GM23338 (cell line): ENCODE measurements around the gene CIAPIN1. TPM values are rescaled to one million over a fixed set of nuclear protein-coding genes. Genes with fewer than 3 reads are reported as not detected.

Source experiments
- ATAC-seq: fragments of 200-7000 bp; cut with Tn5 transposase; 3 replicates; pipeline ENCODE4 v1.9.1; 2020
- DNase-seq: peaks from one replicate; pipeline ENCODE4 v3.0.0-alpha.2; 2015; ENCODE audit warnings: low spot score
- H2AFZ ChIP-seq: fragments of 200-600 bp; sonication (generic); 2 replicates; pipeline ENCODE4 v1.8.0; 2016; ENCODE audit warnings: antibody characterized with exemption, mild to moderate bottlenecking, moderate library complexity
- H3F3A ChIP-seq: fragments of 200-600 bp; sonication (generic); replicated peaks from 2 replicates; pipeline ENCODE4 v1.8.0; 2017; ENCODE audit warnings: antibody characterized with exemption, mixed run types, low read depth
- H3K27ac ChIP-seq: fragments of 200-600 bp; sonication (generic); 2 replicates; pipeline ENCODE4 v1.6.1; 2016; ENCODE audit warnings: low read depth
- H3K27me3 ChIP-seq: fragments of 200-600 bp; sonication (generic); 2 replicates; pipeline ENCODE4 v1.8.0; 2016; ENCODE audit warnings: mild to moderate bottlenecking, mixed run types, moderate library complexity; ENCODE audit not compliant: insufficient read depth
- H3K36me3 ChIP-seq: fragments of 200-600 bp; sonication (generic); 2 replicates; pipeline ENCODE4 v1.8.0; 2016; ENCODE audit warnings: mild to moderate bottlenecking; ENCODE audit not compliant: insufficient read depth
- H3K4me1 ChIP-seq: fragments of 200-600 bp; sonication (generic); 2 replicates; pipeline ENCODE4 v1.8.0; 2016; ENCODE audit warnings: mild to moderate bottlenecking, moderate library complexity; ENCODE audit not compliant: insufficient read depth
- H3K4me2 ChIP-seq: fragments of 200-600 bp; sonication (generic); 2 replicates; pipeline ENCODE4 v1.7.1; 2017; ENCODE audit warnings: mixed run types
- H3K4me3 ChIP-seq: fragments of 200-600 bp; sonication (generic); 2 replicates; pipeline ENCODE4 v1.6.1; 2016; ENCODE audit warnings: mixed run types
- H3K79me2 ChIP-seq: fragments of 200-600 bp; sonication (generic); replicated peaks from 2 replicates; pipeline ENCODE4 v1.8.0; 2017; ENCODE audit warnings: mild to moderate bottlenecking; ENCODE audit not compliant: insufficient read depth
- H3K9me2 ChIP-seq: fragments of 200-600 bp; sonication (generic); 2 replicates; pipeline ENCODE4 v1.8.0; 2017; ENCODE audit not compliant: insufficient read depth
- H4K20me1 ChIP-seq: fragments of 200-600 bp; sonication (generic); replicated peaks from 2 replicates; pipeline ENCODE4 v1.8.0; 2017; ENCODE audit warnings: mild to moderate bottlenecking; ENCODE audit not compliant: insufficient read depth
- H3K27ac Mint-ChIP-seq: 2 replicates; pipeline ENCODE4 v1.8.0; 2020; ENCODE audit warnings: inconsistent platforms, mild to moderate bottlenecking, moderate library complexity, mixed read lengths
- H3K27me3 Mint-ChIP-seq: 3 replicates; pipeline ENCODE4 v1.8.0; 2022; ENCODE audit warnings: low read depth, mild to moderate bottlenecking, moderate library complexity, mixed read lengths, inconsistent platforms; ENCODE audit not compliant: insufficient read depth, poor library complexity
- H3K36me3 Mint-ChIP-seq: 3 replicates; pipeline ENCODE4 v1.8.0; 2021; ENCODE audit warnings: low read depth, mild to moderate bottlenecking, inconsistent platforms, moderate library complexity, mixed read lengths
- H3K4me1 Mint-ChIP-seq: 3 replicates; pipeline ENCODE4 v1.8.0; 2020; ENCODE audit warnings: mild to moderate bottlenecking, inconsistent platforms, mixed read lengths
- H3K4me3 Mint-ChIP-seq: 3 replicates; pipeline ENCODE4 v1.8.0; 2021; ENCODE audit warnings: moderate library complexity, mild to moderate bottlenecking, inconsistent platforms, mixed read lengths
- H3K9me3 Mint-ChIP-seq: 3 replicates; pipeline ENCODE4 v1.8.0; 2020; ENCODE audit warnings: moderate library complexity, mild to moderate bottlenecking, inconsistent platforms, mixed read lengths
- EZH2phosphoT487 ChIP-seq: fragments of 200-600 bp; sonication (generic); IDR thresholded peaks from one replicate; pipeline ENCODE4 v1.8.1; 2018; ENCODE audit warnings: antibody characterized with exemption; ENCODE audit not compliant: unreplicated experiment
- JUNB ChIP-seq: IDR thresholded peaks from one replicate; pipeline ENCODE4 v1.6.1; 2016; ENCODE audit warnings: antibody characterized with exemption; ENCODE audit not compliant: unreplicated experiment
- NANOG ChIP-seq: IDR thresholded peaks from 2 replicates; pipeline ENCODE4 v1.6.1; 2016; ENCODE audit warnings: antibody characterized with exemption, borderline replicate concordance
- REST ChIP-seq: IDR thresholded peaks from one replicate; pipeline ENCODE4 v1.6.1; 2018; ENCODE audit warnings: antibody characterized with exemption; ENCODE audit not compliant: unreplicated experiment
- ZNF114 ChIP-seq: fragments of 250-450 bp; sonication (Bioruptor Pico); IDR thresholded peaks from 2 replicates; pipeline ENCODE4 v1.5.0; 2020; ENCODE audit warnings: mild to moderate bottlenecking, moderate library complexity
- ZNF331 ChIP-seq: fragments of 250-450 bp; sonication (Bioruptor Pico); IDR thresholded peaks from 2 replicates; pipeline ENCODE4 v1.5.0; 2020; ENCODE audit warnings: low read depth, mild to moderate bottlenecking, moderate library complexity
- polyA plus RNA-seq: library from polyadenylated mRNA; unstranded; fragments of >200 nt; fragmentation: Nextera tagmentation; extraction: Ambion mirVana; gene quantifications from 2 replicates; pipeline ENCODE4 v1.2.1, GENCODE V29; 2016
- total RNA-seq: library from RNA; depleted of rRNA; stranded (reverse); fragments of >200 nt; shearing (Covaris generic); gene quantifications from 2 replicates; pipeline ENCODE4 v1.2.3, GENCODE V29; 2014
- TF ChIP-seq, protein P1 (sequence below): fragments of 250-450 bp; sonication (Bioruptor Pico); IDR thresholded peaks from 2 replicates; pipeline ENCODE4 v1.5.0; 2020; ENCODE audit warnings: mild to moderate bottlenecking, moderate library complexity
- TF ChIP-seq, protein P2 (sequence below), 2 experiments: fragments of 200-600 bp in 1 of 2; sonication (generic) in 1 of 2; conservative IDR thresholded peaks; 2 replicates each; pipeline versions ENCODE4 v1.5.1 to v1.6.1; 2016 to 2017; ENCODE audit warnings: antibody characterized with exemption in 2 of 2, low read depth in 2 of 2, mild to moderate bottlenecking in 2 of 2, moderate library complexity in 1 of 2

The CIAPIN1 gene
- total and polyA plus RNA-seq, 2 experiments from 2014 or later = 36.5 to 75.4 TPM

DNA sequence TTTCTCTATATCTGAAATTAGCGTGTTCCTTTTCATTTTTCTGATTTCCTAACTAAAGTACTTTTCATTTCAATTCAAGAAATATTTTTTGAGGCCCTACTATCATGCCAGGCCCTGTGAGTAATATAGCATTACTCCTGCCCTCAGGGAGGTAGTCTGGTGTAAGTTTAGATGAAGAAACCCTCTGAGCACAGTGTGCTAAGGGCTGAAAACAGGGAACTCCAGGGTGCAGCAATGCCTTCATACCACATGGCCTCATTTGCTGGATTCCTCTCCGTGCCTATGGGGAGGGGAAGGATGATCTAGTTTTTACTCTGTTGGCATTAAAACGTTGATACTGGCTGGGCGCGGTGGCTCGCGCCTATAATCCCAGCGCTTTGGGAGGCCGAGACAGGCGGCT is 4.8 kb upstream of the CIAPIN1 start:
- no peak for ATAC-seq

More for the DNA sequence above, 4.8 kb upstream of the CIAPIN1 start:
- H3K36me3 Mint-ChIP-seq = peaks cover 40% of the 10 kb centered on the region
- H3K27ac Mint-ChIP-seq = no peak overlapping the region
- Histone ChIP-seq H3K4me3 (no peak overlapping the region), H3K36me3 (peaks cover 15% of the 10 kb centered on the region), H4K20me1 (no peaks in the 10 kb centered on the region), H3K27me3 (no peaks in the 10 kb centered on the region), H3K4me1 (peaks cover 7% of the 10 kb centered on the region; the same call in 1 of the 2 replicates), H3K9me2 (no peaks in the 10 kb centered on the region), H3K79me2 (peaks cover 13% of the 10 kb centered on the region), H3K4me2 (no peak overlapping the region), H3K27ac (no peak overlapping the region), H3F3A (no peaks in the 10 kb centered on the region), H2AFZ (no peak overlapping the region)
- no peak for DNase-seq
- no peak overlapping the region for H3K4me3 Mint-ChIP-seq
- H3K27me3 Mint-ChIP-seq = peaks cover 7% of the 10 kb centered on the region
- TF ChIP-seq EZH2phosphoT487 = no peak
- TF ChIP-seq, protein P1, sequence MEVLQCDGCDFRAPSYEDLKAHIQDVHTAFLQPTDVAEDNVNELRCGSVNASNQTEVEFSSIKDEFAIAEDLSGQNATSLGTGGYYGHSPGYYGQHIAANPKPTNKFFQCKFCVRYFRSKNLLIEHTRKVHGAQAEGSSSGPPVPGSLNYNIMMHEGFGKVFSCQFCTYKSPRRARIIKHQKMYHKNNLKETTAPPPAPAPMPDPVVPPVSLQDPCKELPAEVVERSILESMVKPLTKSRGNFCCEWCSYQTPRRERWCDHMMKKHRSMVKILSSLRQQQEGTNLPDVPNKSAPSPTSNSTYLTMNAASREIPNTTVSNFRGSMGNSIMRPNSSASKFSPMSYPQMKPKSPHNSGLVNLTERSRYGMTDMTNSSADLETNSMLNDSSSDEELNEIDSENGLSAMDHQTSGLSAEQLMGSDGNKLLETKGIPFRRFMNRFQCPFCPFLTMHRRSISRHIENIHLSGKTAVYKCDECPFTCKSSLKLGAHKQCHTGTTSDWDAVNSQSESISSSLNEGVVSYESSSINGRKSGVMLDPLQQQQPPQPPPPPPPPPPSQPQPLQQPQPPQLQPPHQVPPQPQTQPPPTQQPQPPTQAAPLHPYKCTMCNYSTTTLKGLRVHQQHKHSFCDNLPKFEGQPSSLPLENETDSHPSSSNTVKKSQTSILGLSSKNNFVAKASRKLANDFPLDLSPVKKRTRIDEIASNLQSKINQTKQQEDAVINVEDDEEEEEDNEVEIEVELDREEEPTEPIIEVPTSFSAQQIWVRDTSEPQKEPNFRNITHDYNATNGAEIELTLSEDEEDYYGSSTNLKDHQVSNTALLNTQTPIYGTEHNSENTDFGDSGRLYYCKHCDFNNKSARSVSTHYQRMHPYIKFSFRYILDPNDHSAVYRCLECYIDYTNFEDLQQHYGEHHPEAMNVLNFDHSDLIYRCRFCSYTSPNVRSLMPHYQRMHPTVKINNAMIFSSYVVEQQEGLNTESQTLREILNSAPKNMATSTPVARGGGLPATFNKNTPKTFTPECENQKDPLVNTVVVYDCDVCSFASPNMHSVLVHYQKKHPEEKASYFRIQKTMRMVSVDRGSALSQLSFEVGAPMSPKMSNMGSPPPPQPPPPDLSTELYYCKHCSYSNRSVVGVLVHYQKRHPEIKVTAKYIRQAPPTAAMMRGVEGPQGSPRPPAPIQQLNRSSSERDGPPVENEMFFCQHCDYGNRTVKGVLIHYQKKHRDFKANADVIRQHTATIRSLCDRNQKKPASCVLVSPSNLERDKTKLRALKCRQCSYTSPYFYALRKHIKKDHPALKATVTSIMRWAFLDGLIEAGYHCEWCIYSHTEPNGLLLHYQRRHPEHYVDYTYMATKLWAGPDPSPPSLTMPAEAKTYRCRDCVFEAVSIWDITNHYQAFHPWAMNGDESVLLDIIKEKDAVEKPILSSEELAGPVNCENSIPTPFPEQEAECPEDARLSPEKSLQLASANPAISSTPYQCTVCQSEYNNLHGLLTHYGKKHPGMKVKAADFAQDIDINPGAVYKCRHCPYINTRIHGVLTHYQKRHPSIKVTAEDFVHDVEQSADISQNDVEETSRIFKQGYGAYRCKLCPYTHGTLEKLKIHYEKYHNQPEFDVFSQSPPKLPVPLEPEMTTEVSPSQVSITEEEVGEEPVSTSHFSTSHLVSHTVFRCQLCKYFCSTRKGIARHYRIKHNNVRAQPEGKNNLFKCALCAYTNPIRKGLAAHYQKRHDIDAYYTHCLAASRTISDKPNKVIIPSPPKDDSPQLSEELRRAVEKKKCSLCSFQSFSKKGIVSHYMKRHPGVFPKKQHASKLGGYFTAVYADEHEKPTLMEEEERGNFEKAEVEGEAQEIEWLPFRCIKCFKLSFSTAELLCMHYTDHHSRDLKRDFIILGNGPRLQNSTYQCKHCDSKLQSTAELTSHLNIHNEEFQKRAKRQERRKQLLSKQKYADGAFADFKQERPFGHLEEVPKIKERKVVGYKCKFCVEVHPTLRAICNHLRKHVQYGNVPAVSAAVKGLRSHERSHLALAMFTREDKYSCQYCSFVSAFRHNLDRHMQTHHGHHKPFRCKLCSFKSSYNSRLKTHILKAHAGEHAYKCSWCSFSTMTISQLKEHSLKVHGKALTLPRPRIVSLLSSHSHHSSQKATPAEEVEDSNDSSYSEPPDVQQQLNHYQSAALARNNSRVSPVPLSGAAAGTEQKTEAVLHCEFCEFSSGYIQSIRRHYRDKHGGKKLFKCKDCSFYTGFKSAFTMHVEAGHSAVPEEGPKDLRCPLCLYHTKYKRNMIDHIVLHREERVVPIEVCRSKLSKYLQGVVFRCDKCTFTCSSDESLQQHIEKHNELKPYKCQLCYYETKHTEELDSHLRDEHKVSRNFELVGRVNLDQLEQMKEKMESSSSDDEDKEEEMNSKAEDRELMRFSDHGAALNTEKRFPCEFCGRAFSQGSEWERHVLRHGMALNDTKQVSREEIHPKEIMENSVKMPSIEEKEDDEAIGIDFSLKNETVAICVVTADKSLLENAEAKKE (CRISPR knock-in tag) = no peak
- TF ChIP-seq ZNF331 (CRISPR knock-in tag) = no peak
- TF ChIP-seq, protein P2, sequence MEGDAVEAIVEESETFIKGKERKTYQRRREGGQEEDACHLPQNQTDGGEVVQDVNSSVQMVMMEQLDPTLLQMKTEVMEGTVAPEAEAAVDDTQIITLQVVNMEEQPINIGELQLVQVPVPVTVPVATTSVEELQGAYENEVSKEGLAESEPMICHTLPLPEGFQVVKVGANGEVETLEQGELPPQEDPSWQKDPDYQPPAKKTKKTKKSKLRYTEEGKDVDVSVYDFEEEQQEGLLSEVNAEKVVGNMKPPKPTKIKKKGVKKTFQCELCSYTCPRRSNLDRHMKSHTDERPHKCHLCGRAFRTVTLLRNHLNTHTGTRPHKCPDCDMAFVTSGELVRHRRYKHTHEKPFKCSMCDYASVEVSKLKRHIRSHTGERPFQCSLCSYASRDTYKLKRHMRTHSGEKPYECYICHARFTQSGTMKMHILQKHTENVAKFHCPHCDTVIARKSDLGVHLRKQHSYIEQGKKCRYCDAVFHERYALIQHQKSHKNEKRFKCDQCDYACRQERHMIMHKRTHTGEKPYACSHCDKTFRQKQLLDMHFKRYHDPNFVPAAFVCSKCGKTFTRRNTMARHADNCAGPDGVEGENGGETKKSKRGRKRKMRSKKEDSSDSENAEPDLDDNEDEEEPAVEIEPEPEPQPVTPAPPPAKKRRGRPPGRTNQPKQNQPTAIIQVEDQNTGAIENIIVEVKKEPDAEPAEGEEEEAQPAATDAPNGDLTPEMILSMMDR (conservative IDR thresholded peaks at IDR 0.05; ENCODE audit: low read depth in 2 of 2) = no peak
- no peak for TF ChIP-seq REST
- TF ChIP-seq JUNB = no peak
- no peak for TF ChIP-seq NANOG
- no peak for TF ChIP-seq ZNF114
- no peaks in the 10 kb centered on the region for H3K9me3 Mint-ChIP-seq
- H3K4me1 Mint-ChIP-seq = no peaks in the 10 kb centered on the region
